Umbilical cord (tissue), 2 donors: ENCODE results near the gene ANGPTL4. TPM values are rescaled to one million over a fixed set of nuclear protein-coding genes. Genes with fewer than 3 reads are reported as not detected.
"Not testable (repeated sequence)": the region's sequence is repeated elsewhere in the genome, so short reads cannot be mapped to it uniquely, and the experiment has no call there.

Experiments
- DNase-seq: peaks from one replicate; pipeline ENCODE4 v3.0.0-alpha.2; 2015; ENCODE audit warnings: low spot score
- total RNA-seq: library from RNA; depleted of rRNA; stranded (reverse); fragments of >200 nt; gene quantifications from one replicate; pipeline ENCODE4 v1.2.3, GENCODE V29; 2014; ENCODE audit warnings: low replicate concordance; ENCODE audit not compliant: insufficient read depth

The ANGPTL4 gene, protein sequence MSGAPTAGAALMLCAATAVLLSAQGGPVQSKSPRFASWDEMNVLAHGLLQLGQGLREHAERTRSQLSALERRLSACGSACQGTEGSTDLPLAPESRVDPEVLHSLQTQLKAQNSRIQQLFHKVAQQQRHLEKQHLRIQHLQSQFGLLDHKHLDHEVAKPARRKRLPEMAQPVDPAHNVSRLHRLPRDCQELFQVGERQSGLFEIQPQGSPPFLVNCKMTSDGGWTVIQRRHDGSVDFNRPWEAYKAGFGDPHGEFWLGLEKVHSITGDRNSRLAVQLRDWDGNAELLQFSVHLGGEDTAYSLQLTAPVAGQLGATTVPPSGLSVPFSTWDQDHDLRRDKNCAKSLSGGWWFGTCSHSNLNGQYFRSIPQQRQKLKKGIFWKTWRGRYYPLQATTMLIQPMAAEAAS
- 5.3 TPM for total RNA-seq

DNA sequence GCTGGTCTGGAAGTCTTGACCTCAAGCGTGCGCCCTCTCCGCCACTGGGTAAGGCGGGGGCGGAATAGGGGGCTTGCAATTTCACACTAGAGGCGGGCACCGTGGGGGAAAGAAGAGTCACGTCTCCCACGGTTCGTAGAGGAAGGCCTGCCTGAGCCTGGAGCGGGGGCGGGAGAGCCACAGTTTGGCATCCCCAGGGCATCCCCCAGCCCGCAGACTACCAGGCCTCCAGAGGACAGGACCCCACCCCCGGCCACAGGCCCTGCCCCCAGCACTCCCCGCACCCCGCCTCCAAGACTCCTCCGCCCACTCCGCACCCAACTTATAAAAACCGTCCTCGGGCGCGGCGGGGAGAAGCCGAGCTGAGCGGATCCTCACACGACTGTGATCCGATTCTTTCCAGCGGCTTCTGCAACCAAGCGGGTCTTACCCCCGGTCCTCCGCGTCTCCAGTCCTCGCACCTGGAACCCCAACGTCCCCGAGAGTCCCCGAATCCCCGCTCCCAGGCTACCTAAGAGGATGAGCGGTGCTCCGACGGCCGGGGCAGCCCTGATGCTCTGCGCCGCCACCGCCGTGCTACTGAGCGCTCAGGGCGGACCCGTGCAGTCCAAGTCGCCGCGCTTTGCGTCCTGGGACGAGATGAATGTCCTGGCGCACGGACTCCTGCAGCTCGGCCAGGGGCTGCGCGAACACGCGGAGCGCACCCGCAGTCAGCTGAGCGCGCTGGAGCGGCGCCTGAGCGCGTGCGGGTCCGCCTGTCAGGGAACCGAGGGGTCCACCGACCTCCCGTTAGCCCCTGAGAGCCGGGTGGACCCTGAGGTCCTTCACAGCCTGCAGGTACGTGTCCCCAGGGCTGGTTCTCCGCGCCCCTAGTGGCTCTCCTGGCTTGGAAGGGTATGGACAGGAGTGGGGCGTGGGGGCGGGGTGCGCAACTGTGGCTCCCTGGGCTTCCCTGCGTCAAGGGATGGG is at the start of gene ANGPTL4:
TSS of gene ANGPTL4 (plus strand) at position 353 of the 969 bp plus-strand sequence. CDS start at position 520, 167 bp downstream.
- peak; percentile 82 for DNase-seq

DNA sequence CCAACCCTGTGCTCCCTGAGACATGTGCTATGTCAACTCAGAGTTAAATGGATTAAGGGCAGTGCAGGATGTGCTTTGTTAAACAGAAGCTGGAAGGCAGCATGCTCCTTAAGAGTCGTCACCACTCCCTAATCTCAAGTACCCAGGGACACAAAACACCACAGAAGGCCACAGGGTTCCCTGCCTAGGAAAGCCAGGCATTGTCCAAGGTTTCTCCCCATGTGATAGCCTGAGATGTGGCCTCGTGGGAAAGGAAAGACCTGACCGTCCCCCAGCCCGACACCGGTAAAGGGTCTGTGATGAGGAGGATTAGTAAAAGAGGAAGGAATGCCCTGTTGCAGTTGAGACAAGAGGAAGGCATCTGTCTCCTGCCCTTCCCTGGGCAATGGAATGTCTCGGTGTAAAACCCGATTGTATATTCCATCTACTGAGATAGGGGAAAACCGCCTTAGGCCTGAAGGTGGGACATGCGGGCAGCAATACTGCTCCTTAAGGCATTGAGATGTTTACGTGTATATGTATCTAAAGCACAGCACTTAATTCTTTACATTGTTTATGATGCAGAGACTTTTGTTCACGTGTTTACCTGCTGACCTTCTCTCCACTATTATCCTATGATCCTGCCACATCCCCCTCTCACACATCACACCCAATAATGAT is 48.8 kb upstream of the ANGPTL4 start:
- DNase-seq = not testable (repeated sequence)

DNA sequence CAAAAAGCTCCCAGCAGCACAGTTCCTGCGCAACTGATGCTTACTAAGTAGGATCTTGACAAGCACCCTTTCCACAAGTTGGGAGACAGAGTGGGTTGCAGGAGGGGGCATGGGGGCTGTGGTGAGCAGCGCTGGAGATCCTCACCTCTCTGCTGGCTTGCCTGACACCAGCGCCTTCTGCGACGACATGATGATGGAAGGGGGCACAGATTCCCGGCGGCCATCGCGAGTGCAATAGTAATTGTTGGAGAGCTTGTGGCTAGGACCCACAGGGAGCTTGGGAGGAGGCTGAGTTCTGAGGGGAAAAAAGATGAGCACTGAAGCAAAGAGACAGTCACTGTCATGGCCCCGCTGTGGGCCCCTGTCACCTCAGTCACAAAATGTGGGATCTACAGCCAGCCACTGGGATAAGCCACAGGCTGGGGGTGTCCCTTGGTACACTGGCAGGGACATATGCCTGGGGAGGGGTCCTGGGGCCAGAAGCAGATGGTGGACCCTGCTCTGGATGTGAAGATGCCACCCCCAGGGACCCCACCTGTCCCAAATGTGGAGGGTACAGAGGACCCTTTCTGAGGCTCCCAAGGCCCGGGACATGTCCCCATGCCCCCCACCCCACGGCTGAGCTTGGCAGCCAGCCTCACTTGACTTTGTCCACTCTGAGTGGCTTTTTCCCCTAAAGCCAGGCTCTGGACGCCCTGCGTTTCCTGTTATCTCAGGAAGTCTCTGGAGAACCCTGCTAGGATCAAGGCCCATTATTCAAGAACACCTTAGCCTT is 47.4 kb upstream of the ANGPTL4 start:
- DNase-seq = no peak

DNA sequence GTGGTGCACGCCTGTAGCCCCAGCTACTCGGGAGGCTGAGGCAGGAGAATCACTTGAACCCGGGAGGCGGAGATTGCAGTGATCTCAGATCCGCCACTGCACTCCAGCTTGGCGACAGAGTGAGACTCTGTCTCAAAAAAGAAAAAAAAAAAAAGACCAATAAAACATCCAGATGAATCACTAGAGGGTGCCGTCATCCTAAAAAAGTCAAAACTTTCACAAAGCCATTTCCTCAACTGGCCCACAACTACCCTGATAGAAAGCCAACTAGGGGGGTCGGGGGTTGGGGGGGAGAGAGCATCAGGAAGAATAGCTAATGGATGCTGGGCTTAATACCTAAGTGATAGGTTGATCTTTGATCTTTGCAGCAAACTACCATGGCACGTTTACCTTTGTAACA is 45.1 kb upstream of the ANGPTL4 start:
- not testable (repeated sequence) for DNase-seq

DNA sequence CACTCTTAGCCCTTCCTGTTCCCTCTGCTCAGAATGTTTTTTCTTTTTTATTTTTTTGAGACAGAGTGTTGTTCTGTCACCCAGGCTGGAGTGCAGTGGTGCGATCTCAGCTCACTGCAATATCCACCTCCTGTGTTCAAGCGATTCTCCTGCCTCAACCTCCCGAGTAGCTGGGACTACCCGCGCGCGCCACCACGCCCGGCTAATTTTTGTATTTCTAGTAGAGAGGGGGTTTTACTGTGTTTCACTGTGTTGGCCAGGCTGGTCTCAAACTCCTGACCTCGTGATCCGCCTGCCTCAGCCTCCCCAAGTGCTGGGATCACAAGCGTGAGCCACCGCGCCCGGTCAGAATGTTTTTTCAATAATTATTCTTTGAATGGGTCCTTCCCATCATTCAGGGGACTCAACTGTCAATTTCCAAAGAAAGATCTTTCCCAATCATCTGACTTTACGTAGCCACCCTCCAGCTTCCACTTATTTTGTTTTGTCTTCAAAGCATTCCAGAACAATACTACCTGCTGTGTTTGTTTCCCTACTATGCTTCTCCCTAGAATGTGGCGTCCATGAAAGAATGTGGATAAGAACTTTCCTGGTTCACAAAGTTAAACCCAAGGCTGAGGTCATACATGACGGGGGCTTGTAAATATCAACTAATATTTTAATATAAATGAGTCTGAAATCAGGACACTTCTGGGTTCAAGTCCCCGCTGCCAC is 44.0 kb upstream of the ANGPTL4 start:
- DNase-seq = no peak

DNA sequence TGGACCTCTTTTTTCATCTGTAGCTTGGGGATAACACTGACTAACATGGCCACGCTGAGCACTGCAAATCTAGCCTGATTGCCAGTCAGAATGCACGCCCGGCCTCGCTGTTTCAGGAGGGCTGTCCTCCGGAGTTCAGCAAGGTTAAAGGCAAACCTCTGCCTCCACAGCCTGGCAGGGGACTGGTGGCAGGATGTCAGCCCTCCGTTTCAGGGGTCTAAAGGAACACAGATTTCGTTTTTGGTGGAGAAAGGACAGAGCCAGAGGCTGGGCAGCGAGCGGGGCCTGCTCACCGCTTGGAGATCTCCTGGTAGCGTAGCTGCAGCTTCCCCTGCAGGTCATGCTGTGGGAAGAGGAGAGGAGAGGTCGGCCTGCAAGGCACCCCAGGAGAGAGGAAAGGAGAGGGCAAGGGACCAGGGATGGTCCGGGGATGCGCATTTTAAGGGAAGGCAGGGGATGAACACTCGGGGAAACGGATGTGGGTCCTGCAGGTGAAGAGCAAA is 43.3 kb upstream of the ANGPTL4 start:
- no peak for DNase-seq

DNA sequence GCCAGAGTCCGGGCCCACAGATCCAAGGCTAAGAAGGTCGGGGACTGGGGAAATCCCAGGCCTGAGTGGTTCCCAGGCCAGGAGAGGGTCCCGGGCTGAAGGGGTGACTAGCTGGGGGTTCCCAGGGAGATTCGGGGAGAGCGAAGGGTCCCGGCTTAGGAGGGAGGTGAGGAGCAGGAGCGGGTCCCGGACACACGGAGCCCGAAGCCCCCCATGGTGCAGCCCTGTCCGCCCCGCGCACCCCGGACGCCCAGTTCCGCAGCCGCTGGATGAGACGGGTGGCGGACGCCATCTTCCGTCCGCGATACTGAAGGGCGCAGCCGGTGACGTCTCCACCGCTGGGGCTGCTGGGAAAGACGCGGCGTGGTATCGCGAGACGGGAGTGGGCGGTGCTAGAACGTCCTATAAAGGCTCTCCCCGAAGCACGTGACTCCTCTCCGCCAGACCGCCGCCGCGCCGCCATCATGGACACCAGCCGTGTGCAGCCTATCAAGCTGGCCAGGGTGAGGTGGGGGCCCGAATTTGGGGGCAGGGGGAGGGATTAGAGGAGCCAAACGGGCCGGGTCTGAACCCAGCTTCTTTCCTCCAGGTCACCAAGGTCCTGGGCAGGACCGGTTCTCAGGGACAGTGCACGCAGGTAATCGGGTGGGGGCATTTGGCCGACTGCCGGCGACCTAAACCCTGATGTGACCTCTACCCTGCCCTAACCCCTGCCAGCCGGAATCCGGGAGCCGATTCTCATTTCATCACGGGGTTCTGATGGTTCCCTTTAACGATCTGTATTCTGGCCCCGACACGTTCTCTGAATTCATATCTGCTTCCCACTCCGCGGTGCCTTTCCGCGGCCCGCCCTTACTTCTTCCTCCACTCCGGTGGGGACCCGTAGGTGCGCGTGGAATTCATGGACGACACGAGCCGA is 42.6 kb upstream of the ANGPTL4 start, which contains the start of the genes NDUFA7 and RPS28:
TSS of gene NDUFA7 (minus strand) at position 309 of the 919 bp plus-strand sequence. CDS start at position 292, 17 bp downstream.
TSS of gene RPS28 (plus strand) at position 430 of the 919 bp plus-strand sequence. CDS start at position 465, 35 bp downstream.
- peak; percentile 97 for DNase-seq

DNA sequence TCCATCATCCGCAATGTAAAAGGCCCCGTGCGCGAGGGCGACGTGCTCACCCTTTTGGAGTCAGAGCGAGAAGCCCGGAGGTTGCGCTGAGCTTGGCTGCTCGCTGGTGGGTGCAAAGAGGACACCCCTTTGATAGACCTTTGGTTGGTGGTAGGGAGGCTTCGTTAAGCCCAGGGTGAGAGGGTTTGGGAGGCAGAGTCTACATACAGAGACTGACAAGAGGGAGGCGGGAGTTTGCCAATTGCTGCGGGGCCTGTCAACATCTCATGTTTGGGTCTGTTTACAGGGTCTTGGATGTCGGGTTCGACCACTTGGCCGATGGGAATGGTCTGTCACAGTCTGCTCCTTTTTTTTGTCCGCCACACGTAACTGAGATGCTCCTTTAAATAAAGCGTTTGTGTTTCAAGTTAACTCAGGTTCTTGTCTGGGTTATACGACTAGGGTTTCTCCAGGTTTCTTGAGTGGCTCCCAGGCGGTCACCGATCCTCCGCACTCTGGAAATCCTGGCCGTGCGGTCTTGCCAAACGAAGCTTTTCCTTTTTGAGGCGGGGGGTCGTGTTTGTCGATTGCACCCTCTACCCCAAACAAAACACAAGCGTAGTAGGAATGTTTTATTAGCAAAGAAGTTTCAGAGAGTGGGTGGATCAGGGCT is 41.8 kb upstream of the ANGPTL4 start:
- DNase-seq = no peak

DNA sequence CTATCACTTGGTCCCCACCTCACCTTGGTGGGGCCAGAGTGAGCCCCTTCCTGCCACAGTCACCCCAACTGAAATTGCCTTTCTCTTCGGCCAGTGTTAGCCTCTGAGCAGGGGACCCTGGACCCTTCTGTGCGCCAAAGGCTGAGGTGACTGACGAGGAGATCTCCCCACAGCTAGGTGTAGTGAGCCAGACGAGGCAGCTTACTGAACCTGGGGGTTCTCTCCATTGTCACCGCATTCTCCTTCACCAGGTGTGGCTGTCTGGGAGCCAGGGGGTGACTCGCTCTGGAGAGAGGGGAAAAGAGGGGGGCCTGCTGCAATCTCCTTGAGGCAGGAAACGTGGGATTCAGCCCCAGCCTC is 41.3 kb upstream of the ANGPTL4 start:
- DNase-seq = no peak

DNA sequence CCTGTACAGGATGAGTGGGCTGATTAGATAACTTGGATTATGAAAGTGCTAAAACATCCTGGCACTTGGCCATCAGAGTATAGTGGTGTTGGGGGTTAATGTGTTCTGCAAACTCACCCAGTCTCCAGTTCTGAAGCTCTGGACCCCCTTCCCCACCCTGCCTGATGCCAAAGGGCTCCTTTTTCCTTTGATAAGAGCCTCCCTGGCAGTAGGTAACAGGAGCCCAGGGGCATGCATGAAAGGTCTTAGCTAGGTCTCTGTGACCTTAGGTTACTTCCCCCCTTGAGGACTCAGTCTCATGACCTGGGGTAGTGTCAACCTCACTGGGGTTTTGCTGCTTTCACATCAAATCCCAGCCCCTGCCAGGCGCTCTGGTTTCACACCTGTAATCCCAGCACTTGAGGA is 40.2 kb upstream of the ANGPTL4 start:
- DNase-seq = no peak

DNA sequence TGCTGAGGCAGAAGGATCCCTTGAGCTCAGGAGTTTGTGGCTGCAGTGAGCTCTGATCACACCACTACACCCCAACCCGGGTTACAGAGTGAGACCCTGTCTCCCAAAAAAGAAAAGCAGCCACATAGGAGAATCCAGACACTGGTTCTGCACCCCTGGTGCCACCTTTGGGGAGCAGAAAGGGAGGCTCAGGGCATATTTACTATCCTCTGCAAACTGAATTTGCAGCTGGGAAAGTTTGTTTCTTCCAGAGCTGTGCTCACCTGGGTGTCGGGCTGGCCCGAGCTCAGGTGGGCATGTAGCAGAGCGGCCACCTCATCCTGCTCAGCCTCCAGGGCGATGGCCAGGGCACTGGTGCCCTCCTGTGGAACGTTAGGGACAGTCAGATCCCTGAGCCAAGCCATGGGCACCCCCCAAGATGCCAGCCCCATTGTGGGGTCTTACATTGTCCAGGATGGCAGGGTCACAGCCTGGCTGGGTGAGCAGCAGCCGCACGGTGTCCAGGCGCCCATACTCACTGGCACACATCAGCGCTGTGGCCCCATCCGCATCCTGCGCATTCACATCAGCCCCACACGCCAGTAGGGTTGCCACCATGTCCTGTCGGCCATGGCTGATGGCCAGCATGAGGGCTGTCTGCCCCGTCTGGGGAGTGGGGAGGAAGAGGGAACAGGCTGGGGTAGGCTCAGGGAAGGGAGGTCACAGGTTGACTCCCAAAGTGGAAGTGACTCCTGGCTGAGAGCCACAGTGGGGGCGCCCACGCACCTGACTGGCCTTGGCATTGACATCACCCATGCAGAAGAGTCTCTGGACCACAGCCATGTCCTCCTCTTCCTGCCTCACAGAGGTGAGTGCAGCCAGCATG is 39.5 kb upstream of the ANGPTL4 start:
- no peak for DNase-seq

DNA sequence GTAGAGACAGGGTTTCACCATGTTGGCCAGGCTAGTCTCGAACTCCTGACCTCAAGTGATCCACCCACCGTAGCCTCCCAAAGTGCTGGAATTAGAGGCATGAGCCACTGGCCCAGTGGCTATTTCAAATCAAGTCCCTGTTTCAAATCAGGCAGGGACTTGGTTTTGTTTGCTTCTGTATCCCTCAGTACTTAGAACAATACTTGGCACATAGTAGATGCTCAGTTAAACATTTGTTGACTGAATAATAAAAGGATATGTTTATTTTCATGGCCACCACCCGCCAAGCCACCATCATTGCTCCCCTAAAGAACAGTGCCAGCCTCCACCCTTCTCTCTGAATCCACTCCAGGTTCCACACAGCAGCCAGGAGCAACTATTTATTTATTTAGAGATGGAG is 38.5 kb upstream of the ANGPTL4 start:
- DNase-seq = no peak

DNA sequence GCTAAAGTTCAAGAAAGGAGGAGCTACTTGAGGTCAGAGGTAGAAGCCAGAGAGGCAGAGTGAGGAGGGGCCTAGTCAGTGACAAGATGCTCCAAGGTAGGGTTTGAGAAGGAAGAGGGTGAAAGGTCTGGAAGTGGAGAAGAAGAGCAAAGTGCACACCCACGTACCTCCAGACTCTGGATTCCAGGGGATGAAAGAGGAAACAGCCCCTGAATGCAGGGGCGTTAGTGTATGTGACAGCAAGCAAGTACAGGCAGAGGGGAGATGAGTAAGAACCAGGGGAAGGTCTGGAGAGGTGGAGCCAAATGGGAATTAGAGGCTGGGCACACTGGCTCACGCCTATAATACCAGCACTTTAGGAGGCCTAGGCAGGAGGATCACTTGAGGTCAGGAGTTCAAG is 34.0 kb upstream of the ANGPTL4 start:
- DNase-seq = no peak

DNA sequence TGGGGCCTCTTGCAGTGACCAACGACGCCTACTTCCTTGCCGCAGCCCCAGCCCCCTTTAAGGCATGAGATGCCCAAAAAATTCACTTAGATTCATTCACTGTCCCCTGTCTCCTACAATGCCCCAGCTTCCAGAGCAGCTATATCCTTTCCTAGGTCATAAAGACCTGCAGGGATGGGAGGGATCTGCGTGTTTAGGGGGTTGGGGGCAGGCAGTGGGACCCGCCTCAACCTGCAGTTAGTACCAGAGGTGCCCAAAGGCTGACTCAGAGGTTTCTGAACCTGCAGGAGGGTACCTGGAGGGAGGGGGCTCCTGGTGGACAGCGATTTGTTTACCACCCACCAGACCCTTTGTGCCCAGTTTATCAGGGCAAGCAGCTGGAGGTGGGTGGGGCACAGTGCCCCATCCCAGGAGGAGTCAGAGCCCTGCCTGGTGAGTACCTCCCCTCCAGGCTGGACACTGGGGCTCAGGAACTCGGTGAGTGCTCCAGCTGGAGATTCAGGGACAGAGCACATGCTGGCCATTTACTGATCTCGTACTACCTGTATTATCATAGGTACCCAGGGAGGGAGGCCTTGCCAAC is 32.6 kb upstream of the ANGPTL4 start:
- no peak for DNase-seq

DNA sequence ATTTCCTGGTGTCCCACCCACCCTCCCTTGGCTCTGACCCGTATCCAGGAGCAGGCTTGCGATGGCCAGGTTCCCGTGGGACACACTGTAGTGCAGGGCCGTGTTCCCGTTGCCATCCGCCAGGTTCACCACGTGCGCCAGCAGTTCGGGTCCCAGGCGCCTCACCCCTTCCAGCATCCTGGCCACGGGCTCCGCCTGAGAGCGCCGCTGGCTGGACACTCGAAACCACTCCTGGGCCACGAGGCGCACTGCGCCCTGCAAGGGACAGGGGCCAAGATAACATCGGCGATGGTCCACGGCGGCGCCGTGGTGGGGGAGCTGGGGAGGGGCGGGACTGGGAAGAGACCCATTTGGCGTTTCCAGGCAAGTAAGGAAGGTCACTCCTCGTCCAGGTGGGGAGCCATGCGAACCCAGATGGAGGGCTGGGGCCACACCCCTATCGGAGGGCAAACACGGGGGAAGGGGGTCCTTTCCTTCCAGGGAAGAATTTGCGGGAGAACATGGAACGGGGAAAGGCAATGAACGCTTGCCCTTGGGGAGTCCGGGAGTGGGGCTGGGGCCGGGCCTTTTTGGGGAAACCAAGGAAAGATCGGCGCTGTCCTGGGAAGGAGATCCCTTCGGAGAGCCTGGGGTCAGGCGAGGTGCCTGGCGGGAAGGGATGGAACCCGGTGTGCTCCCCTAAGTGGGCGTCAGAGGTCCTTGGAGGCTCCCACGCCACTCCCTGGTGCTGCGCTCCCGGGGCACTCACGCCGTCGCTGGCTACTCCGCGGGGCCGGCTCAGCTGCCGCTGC is 30.8 kb upstream of the ANGPTL4 start:
- no peak for DNase-seq
